Measurements from ENCODE around the gene TPRA1.

Gene TPRA1

GRCh38 chr3:127552038-127552437 is 38.5 kb downstream of the TPRA1 start:
- no peak for DNase-seq

GRCh38 chr3:127551178-127551577 is 39.4 kb downstream of the TPRA1 start:
- DNase-seq, result no peak

GRCh38 chr3:127550468-127551157 is 39.9 kb downstream of the TPRA1 start:
- no peak for DNase-seq

- DNase-seq, result no peak
These were observed 40.6 kb downstream of the TPRA1 start for GRCh38 chr3:127549826-127550467.

- DNase-seq, result peak; percentile 51
These were observed 42.5 kb downstream of the TPRA1 start for GRCh38 chr3:127547761-127548605.

GRCh38 chr3:127546970-127547733 is 43.4 kb downstream of the TPRA1 start:
- DNase-seq, result no peak

- no peak for DNase-seq
These were observed 44.0 kb downstream of the TPRA1 start for GRCh38 chr3:127546554-127546953.

- DNase-seq, result no peak
These were observed 44.6 kb downstream of the TPRA1 start for GRCh38 chr3:127545711-127546457.

GRCh38 chr3:127545216-127545615 is 45.3 kb downstream of the TPRA1 start:
- DNase-seq, result no peak

- DNase-seq, result no peak
These were observed 45.7 kb downstream of the TPRA1 start for GRCh38 chr3:127544803-127545201.

GRCh38 chr3:127544192-127544802 is 46.2 kb downstream of the TPRA1 start:
- DNase-seq, result peak; percentile 64

GRCh38 chr3:127543441-127543840 is 47.1 kb downstream of the TPRA1 start:
- no peak for DNase-seq

GRCh38 chr3:127542441-127542952 is 48.0 kb downstream of the TPRA1 start:
- DNase-seq, result peak; percentile 91

- DNase-seq, result no peak
These were observed 49.2 kb downstream of the TPRA1 start for GRCh38 chr3:127541320-127541719.

- no peak for DNase-seq
These were observed 51.0 kb downstream of the TPRA1 start for GRCh38 chr3:127539366-127540060.

GRCh38 chr3:127538569-127538968 is 52.0 kb downstream of the TPRA1 start:
- no peak for DNase-seq

- peak; percentile 70 for DNase-seq
These were observed 53.4 kb downstream of the TPRA1 start for GRCh38 chr3:127536830-127537812.

GRCh38 chr3:127535901-127536829 is 54.4 kb downstream of the TPRA1 start:
- peak; percentile 66 for DNase-seq
